ENCODE measurements around the gene CALML3.

CALML3 gene

GRCh38 chr10:5508161-5508604 lies 16.6 kb upstream of the CALML3 start:
- no peak for DNase-seq

- no peak for DNase-seq
Measured at GRCh38 chr10:5508786-5509185, 16.0 kb upstream of the CALML3 start.

GRCh38 chr10:5509236-5509635 lies 15.5 kb upstream of the CALML3 start:
- DNase-seq: no peak

- no peak for DNase-seq
Measured at GRCh38 chr10:5509691-5510090, 15.1 kb upstream of the CALML3 start.

GRCh38 chr10:5510281-5511072 lies 14.3 kb upstream of the CALML3 start:
- DNase-seq: no peak

- no peak for DNase-seq
Measured at GRCh38 chr10:5511231-5511884, 13.4 kb upstream of the CALML3 start.

- DNase-seq: no peak
Measured at GRCh38 chr10:5511885-5512280, 12.9 kb upstream of the CALML3 start.

GRCh38 chr10:5512331-5512730 lies 12.4 kb upstream of the CALML3 start:
- DNase-seq: no peak

GRCh38 chr10:5512881-5513612 lies 11.7 kb upstream of the CALML3 start:
- DNase-seq: no peak

- DNase-seq: no peak
Measured at GRCh38 chr10:5514226-5514850, 10.4 kb upstream of the CALML3 start.

- DNase-seq: no peak
Measured at GRCh38 chr10:5515948-5516761, 8.6 kb upstream of the CALML3 start.

- DNase-seq: no peak
Measured at GRCh38 chr10:5517546-5517945, 7.2 kb upstream of the CALML3 start.

- DNase-seq: no peak
Measured at GRCh38 chr10:5518143-5518542, 6.6 kb upstream of the CALML3 start.

- DNase-seq: no peak
Measured at GRCh38 chr10:5519054-5519453, 5.7 kb upstream of the CALML3 start.

- no peak for DNase-seq
Measured at GRCh38 chr10:5522913-5523560, 1.7 kb upstream of the CALML3 start.

- DNase-seq: no peak
Measured at GRCh38 chr10:5523796-5524574, 776 bp upstream of the CALML3 start.

- DNase-seq: no peak
Measured at GRCh38 chr10:5525561-5526341, 990 bp downstream of the CALML3 start.

- DNase-seq: no peak
Measured at GRCh38 chr10:5526691-5527331, 2.0 kb downstream of the CALML3 start.

- DNase-seq: no peak
Measured at GRCh38 chr10:5527332-5528200, 2.8 kb downstream of the CALML3 start.

Data from NCI-H1417 treated with DMSO at 0.1 percent for 48 hours (cell line).